GM12878 (cell line): Measurements from ENCODE around the gene PXMP4. TPM values are rescaled to one million over a fixed set of nuclear protein-coding genes. Genes with fewer than 3 reads are reported as not detected.

ENCODE experiments used
- ATAC-seq: fragments of 200-7000 bp; cut with Tn5 transposase; 3 replicates; pipeline ENCODE4 v1.9.1; 2020; ENCODE audit warnings: mild to moderate bottlenecking, moderate library complexity
- BruUV-seq: library from RNA; stranded (reverse); fragments of 400-500 nt; replicated peaks from 2 replicates; lab custom pipeline; 2021; lab: Mats Ljungman, UMichigan
- CTCF ChIA-PET: fragments of 300-600 bp; sonication (Branson Sonifier 250); formaldehyde crosslinking; extraction: SDS; loops from one replicate; lab custom pipeline; 2021; ENCODE audit warnings: inconsistent platforms; lab: Yijun Ruan, JAX
- POLR2A ChIA-PET: fragments of 350-600 bp; formaldehyde crosslinking; extraction: SDS; loops from one replicate; lab custom pipeline; 2021; ENCODE audit warnings: inconsistent platforms; lab: Charles Lee
- RAD21 ChIA-PET: fragments of 300-600 bp; sonication (Branson Sonifier 250); formaldehyde crosslinking; loops from one replicate; lab custom pipeline; 2023; ENCODE audit warnings: antibody characterized with exemption; ENCODE audit not compliant: unreplicated experiment; lab: Charles Lee
- SMC1A ChIA-PET: fragments of 300-600 bp; sonication (Branson Sonifier 250); formaldehyde crosslinking; loops from one replicate; lab custom pipeline; 2023; ENCODE audit not compliant: unreplicated experiment, uncharacterized antibody; lab: Charles Lee
- DNase-seq: peaks from one replicate; pipeline ENCODE4 v3.0.0-alpha.2; 2011; ENCODE audit warnings: low read depth, low spot score
- FAIRE-seq: peaks from 3 replicates; lab custom pipeline; 2011; peaks lifted over from hg19 to GRCh38; lab: Jason Lieb, UNC
- H2AFZ ChIP-seq: 2 replicates; pipeline ENCODE4 v1.6.0; 2011; ENCODE audit warnings: low read depth, low read length, control low read depth; ENCODE audit not compliant: control insufficient read depth
- H3K27ac ChIP-seq: 2 replicates; pipeline ENCODE4 v1.5.1; 2011; ENCODE audit warnings: control low read depth; ENCODE audit not compliant: control insufficient read depth, insufficient read depth
- H3K27me3 ChIP-seq, 2 experiments: replicated peaks in 1 of 2; 2 replicates each; pipeline versions ENCODE4 v1.6.0 to v1.6.1; 2011; ENCODE audit warnings: low read length in 1 of 2; ENCODE audit not compliant: control insufficient read depth in 2 of 2, insufficient read depth in 2 of 2
- H3K36me3 ChIP-seq, 2 experiments: 2 replicates each; pipeline ENCODE4 v1.5.1; 2011; ENCODE audit warnings: low read length in 1 of 2; ENCODE audit not compliant: control insufficient read depth in 2 of 2, insufficient read depth in 2 of 2
- H3K4me1 ChIP-seq: 2 replicates; pipeline ENCODE4 v1.6.1; 2011; ENCODE audit warnings: mild to moderate bottlenecking, low read length, moderate library complexity, mixed read lengths; ENCODE audit not compliant: control insufficient read depth, insufficient read depth
- H3K4me2 ChIP-seq: 2 replicates; pipeline ENCODE4 v1.6.0; 2011; ENCODE audit warnings: control low read depth; ENCODE audit not compliant: control insufficient read depth, insufficient read depth
- H3K4me3 ChIP-seq: fragments of 200-600 bp; sonication (generic); 2 replicates; pipeline ENCODE4 v1.5.1; 2016
- H3K79me2 ChIP-seq: 2 replicates; pipeline ENCODE4 v1.6.0; 2011; ENCODE audit warnings: low read length; ENCODE audit not compliant: control insufficient read depth, insufficient read depth
- H3K9ac ChIP-seq: 2 replicates; pipeline ENCODE4 v1.8.0; 2011; ENCODE audit warnings: low read length, control low read depth, mixed read lengths; ENCODE audit not compliant: control insufficient read depth, insufficient read depth
- H3K9me3 ChIP-seq: replicated peaks from 3 replicates; pipeline ENCODE4 v1.5.1; 2011; ENCODE audit warnings: mild to moderate bottlenecking, low read length; ENCODE audit not compliant: control insufficient read depth, insufficient read depth
- H4K20me1 ChIP-seq: 2 replicates; pipeline ENCODE4 v1.6.0; 2011; ENCODE audit not compliant: control insufficient read depth, insufficient read depth
- ATF7 ChIP-seq: fragments of 450-650 bp; IDR thresholded peaks from 2 replicates; pipeline ENCODE4 v1.6.1; 2016; ENCODE audit warnings: low read depth, mild to moderate bottlenecking
- CBX5 ChIP-seq: sonication (generic); IDR thresholded peaks from 2 replicates; pipeline ENCODE4 v1.6.1; 2016; ENCODE audit warnings: low read depth, moderate library complexity, mild to moderate bottlenecking, inconsistent platforms
- CHD4 ChIP-seq: fragments of 200-600 bp; sonication (generic); IDR thresholded peaks from 2 replicates; pipeline ENCODE4 v1.6.1; 2016; ENCODE audit warnings: mild to moderate bottlenecking
- JUNB ChIP-seq: IDR thresholded peaks from 2 replicates; pipeline ENCODE4 v1.6.1; 2016; ENCODE audit warnings: antibody characterized with exemption, mild to moderate bottlenecking
- LARP7 ChIP-seq: fragments of 450-650 bp; IDR thresholded peaks from 2 replicates; pipeline ENCODE4 v1.6.1; 2017; ENCODE audit warnings: mild to moderate bottlenecking
- NFXL1 ChIP-seq: fragments of 450-650 bp; IDR thresholded peaks from 2 replicates; pipeline ENCODE4 v1.6.1; 2017; ENCODE audit warnings: antibody characterized with exemption, mild to moderate bottlenecking, borderline replicate concordance
- POLR2AphosphoS5 ChIP-seq: IDR thresholded peaks from 2 replicates; pipeline ENCODE4 v1.6.1; 2011; ENCODE audit warnings: mild to moderate bottlenecking, low read length, inconsistent platforms
- POU2F2 ChIP-seq: IDR thresholded peaks from 3 replicates; pipeline ENCODE4 v1.6.1; 2011; ENCODE audit warnings: low read depth, mild to moderate bottlenecking, low read length, borderline replicate concordance
- ZNF217 ChIP-seq: fragments of 450-650 bp; IDR thresholded peaks from 2 replicates; pipeline ENCODE4 v1.6.1; 2017; ENCODE audit warnings: antibody characterized with exemption, mild to moderate bottlenecking
- WGBS: methylation state at CpG from one replicate; pipeline ENCODE4 v1.1.6; 2016; ENCODE audit warnings: low lambda C conversion rate; ENCODE audit not compliant: insufficient replicate concordance, insufficient coverage; ENCODE audit errors: missing lambda C conversion rate; 5-methylcytosine and 5-hydroxymethylcytosine counted together
- in situ Hi-C: fragments of 300-500 bp; cut with MboI; formaldehyde crosslinking; loops from 9 replicates; pipeline ENCODE4 v1.14.3; 2018; ENCODE audit warnings: mixed read lengths
- intact Hi-C: fragments of 100-400 bp; cut with micrococcal nuclease; formaldehyde crosslinking; loops from one replicate; pipeline ENCODE4 v1.14.2; 2022; ENCODE audit not compliant: unreplicated experiment
- polyA plus RNA-seq, 11 experiments: library from polyadenylated mRNA; depleted of rRNA in 4 of 11; unstranded in 6 of 11; stranded (reverse) in 5 of 11; fragments of >200 nt; fragmentation: Nextera tagmentation in 4 of 11; fragmentation: Illumina TruSeq in 1 of 11; extraction: Ambion mirVana in 4 of 11; extraction: Trizol in 1 of 11; gene quantifications; 1 replicate in 1 of 11; 2 replicates in 10 of 11; pipeline versions ENCODE4 v1.2.1 to v1.2.3, GENCODE V29; 2011 to 2016; ENCODE audit warnings: inconsistent platforms in 2 of 11, missing spikeins in 2 of 11, low read depth in 1 of 11
- total RNA-seq, 4 experiments: library from RNA; depleted of rRNA in 3 of 4; stranded (reverse); fragments of >200 nt in 3 of 4; fragmentation: Illumina TruSeq in 1 of 4; extraction: Trizol in 1 of 4; gene quantifications; 2 replicates each; pipeline versions ENCODE4 v1.2.1 to v1.2.3, GENCODE V29; 2013 to 2021
- TF ChIP-seq, protein P1 (sequence below): IDR thresholded peaks from 2 replicates; pipeline ENCODE4 v1.6.1; 2012; ENCODE audit warnings: mild to moderate bottlenecking, low read depth, low read length

The PXMP4 gene
- total and polyA plus RNA-seq, 10 of the 15 experiments (the other 5 are each of a cell fraction or from before 2014, with no cell fraction given), result 3.6 to 19.2 (median 8.6) TPM

DNA sequence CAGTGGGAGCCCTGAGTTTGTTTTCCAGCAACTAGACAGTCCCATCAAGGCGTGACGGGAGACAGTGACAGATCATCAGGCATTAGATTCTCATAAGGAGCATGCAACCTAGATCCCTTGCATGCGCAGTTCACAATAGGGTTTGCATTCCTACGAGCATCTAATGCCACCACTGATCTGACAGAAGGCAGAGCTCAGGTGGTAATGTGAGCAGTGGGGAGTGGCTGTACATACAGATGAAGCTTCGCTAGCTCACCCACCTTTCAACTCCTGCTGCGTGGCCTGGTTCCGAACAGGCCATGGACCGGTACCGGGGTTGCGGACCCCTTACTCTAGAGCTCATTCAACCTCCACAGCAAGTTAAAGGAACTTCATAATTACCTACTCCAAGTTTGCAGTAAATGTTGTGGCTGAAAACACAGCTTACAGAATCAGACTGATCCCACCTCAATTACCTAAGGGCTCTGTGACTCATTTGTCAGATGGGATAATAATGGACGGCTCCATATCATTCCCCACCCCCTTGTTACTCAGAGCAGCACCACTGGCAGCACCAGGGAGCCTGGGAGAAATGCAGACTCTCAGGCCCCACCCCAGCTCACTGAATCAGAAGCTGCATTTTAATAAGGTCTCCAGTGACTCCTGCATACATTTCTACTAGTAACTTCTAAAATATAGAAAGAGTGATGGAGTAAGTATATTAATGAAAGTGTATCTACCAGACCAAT lies 15.7 kb downstream of the PXMP4 start (continued):
- TF ChIP-seq, protein P1, sequence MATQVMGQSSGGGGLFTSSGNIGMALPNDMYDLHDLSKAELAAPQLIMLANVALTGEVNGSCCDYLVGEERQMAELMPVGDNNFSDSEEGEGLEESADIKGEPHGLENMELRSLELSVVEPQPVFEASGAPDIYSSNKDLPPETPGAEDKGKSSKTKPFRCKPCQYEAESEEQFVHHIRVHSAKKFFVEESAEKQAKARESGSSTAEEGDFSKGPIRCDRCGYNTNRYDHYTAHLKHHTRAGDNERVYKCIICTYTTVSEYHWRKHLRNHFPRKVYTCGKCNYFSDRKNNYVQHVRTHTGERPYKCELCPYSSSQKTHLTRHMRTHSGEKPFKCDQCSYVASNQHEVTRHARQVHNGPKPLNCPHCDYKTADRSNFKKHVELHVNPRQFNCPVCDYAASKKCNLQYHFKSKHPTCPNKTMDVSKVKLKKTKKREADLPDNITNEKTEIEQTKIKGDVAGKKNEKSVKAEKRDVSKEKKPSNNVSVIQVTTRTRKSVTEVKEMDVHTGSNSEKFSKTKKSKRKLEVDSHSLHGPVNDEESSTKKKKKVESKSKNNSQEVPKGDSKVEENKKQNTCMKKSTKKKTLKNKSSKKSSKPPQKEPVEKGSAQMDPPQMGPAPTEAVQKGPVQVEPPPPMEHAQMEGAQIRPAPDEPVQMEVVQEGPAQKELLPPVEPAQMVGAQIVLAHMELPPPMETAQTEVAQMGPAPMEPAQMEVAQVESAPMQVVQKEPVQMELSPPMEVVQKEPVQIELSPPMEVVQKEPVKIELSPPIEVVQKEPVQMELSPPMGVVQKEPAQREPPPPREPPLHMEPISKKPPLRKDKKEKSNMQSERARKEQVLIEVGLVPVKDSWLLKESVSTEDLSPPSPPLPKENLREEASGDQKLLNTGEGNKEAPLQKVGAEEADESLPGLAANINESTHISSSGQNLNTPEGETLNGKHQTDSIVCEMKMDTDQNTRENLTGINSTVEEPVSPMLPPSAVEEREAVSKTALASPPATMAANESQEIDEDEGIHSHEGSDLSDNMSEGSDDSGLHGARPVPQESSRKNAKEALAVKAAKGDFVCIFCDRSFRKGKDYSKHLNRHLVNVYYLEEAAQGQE, result no peak
- TF ChIP-seq, all 136 proteins: peak for 0

DNA sequence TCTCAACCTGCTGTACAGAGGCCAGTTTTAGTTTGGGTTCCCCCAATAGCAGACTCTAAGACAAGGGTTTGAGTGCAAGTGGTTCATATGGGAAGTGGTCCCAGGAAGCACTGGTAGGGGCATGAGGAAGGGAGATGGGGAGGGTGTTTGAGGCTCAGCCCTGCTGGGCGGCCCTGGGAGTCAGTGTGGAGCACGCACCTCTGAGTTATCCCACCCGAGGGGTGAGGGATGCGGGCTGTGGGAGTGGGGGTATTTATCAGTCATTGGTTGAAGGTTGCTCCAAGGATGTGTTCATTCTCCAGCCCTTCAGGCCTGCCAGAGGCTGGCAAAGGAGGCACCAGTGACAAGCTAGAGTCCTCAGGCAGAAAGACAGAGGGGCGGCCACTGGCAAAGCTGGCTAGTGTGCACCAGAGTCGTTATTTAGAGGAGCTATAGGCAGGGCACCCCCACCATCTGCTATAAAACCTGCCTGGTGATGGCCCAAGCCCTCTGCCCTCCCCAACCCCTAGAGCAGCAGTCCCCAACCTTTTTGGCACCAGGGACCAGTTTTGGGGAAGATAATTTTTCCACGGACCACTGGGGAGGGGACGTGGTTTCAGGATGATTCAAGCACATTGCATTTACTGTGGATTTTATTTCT lies 16.5 kb downstream of the PXMP4 start:
- intact Hi-C loops (no loop called here), in situ Hi-C loops (no loop called here)
- Histone ChIP-seq H2AFZ (no peak overlapping the region), H3K4me3 (no peak overlapping the region), H3K4me1 (no peaks in the 10 kb centered on the region), H3K9me3 (no peaks in the 10 kb centered on the region), H3K27ac (no peak overlapping the region), H3K79me2 (no peaks in the 10 kb centered on the region), H3K9ac (no peak overlapping the region), H3K36me3 (no peaks in the 10 kb centered on the region), H4K20me1 (no peaks in the 10 kb centered on the region), H3K4me2 (no peak overlapping the region), H3K27me3 (no peaks in the 10 kb centered on the region)
- no peak for ATAC-seq
- TF ChIP-seq ZNF217 (no peak), POU2F2 (no peak), JUNB (no peak), NFXL1 (no peak), ATF7 (no peak), CHD4 (no peak), POLR2AphosphoS5 (no peak), CBX5 (no peak), LARP7 (no peak)
- SMC1A ChIA-PET, result no interaction called here
- RAD21 ChIA-PET, result no interaction called here
- no TSS peak for BruUV-seq
- DNase-seq, result no peak
- WGBS, result 72% methylated on average over 8 of the region's 8 CpGs
- FAIRE-seq, result no peak
- POLR2A ChIA-PET, result no interaction called here
- CTCF ChIA-PET, result no interaction called here
